Measurements from ENCODE around the gene PDRG1.

DNA sequence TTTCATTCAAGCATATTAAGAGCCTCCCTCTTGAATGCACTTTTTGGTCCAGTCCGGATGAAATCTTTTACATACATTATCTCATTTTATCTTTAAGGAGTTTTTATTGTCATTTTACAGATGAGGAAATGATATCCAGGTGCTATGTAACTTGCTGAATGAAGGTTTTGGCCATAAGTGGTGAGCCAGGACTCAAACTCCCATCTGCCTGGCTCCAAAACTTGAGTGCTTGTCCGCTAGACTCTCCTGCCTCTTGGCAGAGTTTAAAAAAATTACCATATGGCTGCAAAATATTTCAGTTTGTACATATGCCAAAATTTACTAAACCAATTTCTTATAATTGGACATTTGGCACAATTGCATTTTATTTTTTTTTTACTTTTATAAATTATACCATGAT lies 12.2 kb downstream of the PDRG1 start:
- TF ChIP-seq, protein P1, sequence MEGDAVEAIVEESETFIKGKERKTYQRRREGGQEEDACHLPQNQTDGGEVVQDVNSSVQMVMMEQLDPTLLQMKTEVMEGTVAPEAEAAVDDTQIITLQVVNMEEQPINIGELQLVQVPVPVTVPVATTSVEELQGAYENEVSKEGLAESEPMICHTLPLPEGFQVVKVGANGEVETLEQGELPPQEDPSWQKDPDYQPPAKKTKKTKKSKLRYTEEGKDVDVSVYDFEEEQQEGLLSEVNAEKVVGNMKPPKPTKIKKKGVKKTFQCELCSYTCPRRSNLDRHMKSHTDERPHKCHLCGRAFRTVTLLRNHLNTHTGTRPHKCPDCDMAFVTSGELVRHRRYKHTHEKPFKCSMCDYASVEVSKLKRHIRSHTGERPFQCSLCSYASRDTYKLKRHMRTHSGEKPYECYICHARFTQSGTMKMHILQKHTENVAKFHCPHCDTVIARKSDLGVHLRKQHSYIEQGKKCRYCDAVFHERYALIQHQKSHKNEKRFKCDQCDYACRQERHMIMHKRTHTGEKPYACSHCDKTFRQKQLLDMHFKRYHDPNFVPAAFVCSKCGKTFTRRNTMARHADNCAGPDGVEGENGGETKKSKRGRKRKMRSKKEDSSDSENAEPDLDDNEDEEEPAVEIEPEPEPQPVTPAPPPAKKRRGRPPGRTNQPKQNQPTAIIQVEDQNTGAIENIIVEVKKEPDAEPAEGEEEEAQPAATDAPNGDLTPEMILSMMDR (IDR thresholded peaks at IDR 0.05): no peak
- TF ChIP-seq POLR2AphosphoS5 (IDR thresholded peaks at IDR 0.05; ENCODE audit: low read depth, low read length): no peak
